Activated CD8-positive, alpha-beta memory T cell treated with anti-CD3 and anti-CD28 coated beads for 4 hours (primary cell): ENCODE results near the gene SAPCD2.
A peak's percentile ranks its signal among the peaks of the same experiment; 100 is the strongest.

Experiments
- DNase-seq, 2 donors: peaks; one replicate each; pipeline ENCODE4 v3.0.0-alpha.2; 2020; ENCODE audit warnings: low read depth in 2 of 2

SAPCD2 gene

DNA sequence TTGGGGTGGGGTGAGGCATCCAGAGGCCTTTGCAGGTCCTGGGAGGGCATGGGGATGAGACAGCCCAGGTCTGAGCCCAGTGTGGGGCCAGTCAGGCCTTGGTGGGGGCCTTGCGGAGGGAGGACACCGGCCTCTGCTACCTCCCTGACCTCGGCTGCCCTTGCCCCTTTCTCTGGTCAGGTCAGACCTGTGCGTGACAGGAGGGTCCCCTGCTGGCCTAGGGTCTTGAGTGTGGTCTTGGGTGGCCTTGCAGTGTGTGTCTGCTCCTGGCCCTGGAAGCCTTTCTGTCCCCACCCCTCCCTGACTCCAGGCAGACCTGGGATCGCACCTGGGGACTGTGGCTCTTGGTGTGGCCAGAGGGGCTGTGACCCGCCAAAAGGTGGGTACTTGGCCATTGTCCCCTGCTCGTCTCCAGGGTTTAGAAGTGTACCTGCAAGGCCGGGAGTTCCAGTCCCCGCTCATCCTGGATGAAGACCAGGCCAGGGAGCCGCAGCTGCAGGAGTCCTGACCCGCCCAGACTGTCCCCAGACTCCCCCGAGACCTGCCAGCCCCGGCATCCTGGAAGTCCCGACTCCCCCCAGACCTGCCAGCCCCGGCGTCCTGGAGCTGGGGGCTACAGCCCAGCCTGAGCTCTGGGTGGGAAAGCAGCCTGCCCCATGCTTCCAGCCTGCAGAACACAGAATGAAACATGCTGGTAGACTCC lies 12.0 kb upstream of the SAPCD2 start:
- DNase-seq = no peak

DNA sequence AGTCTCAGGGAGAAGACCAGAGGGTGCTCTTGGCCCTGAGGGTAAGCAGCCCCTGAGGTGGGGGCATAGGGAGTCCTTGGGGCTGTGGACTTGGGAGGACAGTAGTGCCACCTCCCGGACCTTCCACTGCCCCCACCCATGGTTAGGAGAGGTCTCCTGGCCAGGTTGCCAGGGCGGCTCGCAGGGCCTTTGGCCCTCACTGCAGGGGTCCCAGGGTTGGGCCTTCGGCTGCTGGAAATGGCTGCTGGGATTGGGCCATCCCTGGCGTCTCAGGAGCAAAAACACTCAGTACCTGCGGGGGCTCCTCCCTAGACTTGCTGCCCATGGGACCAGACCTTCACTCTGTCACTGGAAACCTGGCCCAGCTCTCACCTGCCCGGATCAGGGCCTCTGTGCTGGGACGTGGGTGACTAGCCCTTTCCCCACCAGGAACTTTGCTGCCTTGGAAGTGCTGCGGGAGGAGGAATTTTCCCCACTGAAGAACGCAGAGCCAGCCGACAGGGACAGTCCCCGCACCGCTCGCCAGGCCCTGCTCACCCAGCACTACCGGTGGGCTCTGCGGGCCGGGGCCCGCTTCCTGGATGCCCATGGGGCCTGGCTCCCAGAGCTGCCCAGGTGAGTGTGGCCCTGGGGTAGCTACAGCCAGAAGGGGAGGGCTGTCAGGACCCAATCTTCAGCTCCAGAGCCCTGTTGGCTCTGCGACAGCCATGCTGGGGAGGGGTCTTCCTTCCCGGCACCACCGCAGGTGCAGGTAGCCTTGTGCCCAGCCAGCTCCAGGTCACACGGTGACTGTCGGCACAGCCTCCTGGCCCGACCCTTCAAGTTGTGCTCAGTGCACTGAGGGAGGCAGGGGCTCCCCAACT lies 10.1 kb upstream of the SAPCD2 start:
- DNase-seq = no peak

DNA sequence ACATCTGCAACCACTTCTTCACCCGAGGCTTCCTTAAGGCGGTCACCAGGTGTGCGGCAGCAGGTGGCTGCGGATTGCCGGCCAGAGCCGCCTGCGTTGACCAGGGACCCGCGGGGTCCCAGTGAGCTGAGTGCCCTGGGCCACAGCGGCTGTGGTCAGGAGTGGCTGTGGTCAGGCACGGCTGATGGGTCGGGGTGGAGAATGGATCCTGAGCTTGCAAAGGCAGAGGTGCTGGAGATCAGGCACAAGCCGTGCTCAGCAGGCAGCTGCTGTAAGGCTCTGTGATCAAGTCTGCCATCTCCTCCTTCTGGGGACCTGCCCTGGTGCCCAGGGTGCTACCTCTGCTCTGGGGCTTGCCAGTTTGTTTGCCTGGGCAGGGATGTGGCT lies 9.0 kb upstream of the SAPCD2 start:
- DNase-seq = no peak

DNA sequence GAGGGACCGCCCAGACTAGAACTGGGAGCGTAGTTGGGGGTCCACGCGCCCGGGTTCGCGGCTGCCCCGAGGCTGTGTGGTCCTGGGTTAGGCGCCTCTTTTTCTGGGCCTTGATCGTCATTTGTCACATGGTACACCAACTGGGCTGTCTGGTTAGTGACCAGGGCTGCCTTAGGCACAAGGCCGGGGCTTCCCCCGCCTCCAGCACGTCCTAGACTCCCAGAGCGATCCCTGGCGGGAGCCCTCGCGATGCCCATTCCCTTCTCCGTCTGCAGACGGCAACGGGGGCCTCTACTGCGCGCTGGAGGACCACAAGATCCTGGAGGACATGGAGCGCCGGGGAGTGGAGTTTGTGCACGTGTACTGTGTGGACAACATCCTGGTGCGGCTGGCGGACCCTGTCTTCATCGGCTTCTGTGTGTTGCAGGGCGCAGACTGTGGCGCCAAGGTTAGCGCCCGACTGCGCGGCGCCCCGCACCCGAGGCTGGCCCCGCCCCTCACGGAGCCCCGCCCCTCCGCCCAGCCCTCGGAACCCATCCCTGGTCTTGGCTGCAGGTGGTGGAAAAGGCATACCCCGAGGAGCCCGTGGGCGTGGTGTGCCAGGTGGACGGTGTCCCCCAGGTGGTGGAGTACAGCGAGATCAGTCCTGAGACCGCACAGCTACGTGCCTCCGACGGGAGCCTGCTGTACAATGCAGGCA lies 8.5 kb upstream of the SAPCD2 start:
- DNase-seq = no peak

DNA sequence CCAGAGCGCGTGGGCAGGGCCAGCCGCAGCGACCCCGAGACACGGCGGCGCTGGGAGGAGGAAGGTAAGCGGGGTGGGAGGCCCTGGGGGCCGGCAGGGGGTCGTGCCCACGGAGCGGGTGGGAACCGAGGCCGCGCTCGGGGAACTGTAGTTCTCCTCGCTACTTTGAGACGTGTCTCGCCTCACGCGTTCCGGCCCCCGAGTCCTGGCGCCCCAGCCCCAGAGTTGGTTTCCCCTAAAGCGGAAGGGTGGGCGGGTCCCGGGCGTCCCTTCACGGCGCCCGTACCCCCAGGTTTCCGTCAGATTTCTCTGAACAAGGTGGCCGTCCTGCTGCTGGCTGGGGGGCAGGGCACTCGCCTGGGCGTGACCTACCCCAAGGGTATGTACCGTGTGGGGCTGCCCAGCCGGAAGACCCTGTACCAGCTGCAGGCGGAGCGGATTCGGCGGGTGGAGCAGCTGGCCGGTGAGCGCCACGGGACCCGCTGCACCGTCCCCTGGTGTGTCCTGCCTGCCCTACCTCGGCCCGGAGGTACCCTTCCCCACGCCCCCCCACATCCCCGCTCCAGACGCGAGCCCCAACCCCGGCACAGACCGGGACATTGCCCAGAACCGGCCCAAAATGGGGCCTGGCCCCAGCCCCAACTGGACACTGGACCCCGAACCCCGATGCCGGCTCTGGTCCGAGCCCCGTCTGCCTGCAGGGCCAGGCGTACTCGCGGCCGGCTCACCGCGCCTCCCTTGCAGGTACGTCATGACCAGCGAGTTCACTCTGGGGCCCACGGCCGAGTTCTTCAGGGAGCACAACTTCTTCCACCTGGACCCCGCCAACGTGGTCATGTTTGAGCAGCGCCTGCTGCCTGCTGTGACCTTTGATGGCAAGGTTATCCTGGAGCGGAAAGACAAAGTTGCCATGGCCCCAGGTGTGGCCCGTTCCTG lies 7.7 kb upstream of the SAPCD2 start:
- DNase-seq = no peak

DNA sequence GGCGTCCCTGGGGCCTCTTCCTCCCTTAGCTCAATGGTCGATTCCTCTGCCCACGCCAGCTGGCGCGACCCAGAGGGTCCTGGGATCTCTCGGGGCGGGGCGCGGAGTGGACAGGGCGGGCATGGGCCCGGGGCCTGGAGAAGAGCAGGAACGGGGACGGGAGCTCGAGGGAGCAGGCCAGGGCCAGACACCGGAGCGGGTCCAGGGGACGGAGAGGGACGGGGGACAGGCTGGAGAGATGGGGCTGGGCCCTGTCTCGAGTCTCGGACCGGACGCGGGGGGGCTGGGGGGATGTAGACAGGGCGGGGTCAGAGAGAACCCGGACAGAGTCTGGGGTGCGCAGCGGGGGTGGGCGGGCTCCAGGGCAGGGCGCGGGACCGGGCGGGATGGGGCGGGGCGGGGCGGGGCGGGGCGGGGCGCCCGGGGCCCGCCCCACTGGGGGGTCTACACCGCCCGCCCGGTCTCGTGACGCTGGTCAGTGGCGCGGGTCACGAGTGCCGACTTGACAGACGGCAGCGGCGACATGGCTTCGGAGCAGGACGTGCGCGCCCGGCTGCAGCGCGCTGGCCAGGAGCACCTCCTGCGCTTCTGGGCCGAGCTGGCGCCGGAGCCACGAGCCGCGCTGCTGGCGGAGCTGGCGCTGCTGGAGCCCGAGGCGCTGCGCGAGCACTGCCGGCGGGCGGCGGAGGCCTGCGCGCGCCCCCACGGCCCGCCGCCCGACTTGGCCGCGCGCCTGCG lies 6.8 kb upstream of the SAPCD2 start, which contains the start of gene UAP1L1:
TSS of gene UAP1L1 (plus strand) at position 508 of the 738 bp plus-strand sequence. CDS start at position 524, 16 bp downstream.
- DNase-seq = no peak

DNA sequence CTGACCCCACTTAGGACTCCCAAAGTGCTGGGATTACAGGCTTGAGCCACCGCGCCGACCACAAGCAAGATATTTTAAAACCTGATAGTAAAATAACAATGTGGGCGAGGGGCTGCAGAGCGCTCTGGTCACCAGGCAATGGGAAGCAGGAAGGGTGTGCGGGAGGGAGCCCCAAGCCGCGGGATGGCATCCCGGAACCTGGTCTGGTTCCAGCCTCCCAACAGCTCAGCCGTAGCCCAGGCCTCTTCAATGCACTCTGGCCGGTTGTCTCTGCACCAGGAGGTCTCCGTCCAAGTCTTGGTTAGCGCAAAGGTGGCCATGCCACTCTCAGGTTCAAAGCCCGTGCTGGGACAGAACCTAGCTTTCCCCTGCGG lies 6.3 kb upstream of the SAPCD2 start:
- DNase-seq = no peak

DNA sequence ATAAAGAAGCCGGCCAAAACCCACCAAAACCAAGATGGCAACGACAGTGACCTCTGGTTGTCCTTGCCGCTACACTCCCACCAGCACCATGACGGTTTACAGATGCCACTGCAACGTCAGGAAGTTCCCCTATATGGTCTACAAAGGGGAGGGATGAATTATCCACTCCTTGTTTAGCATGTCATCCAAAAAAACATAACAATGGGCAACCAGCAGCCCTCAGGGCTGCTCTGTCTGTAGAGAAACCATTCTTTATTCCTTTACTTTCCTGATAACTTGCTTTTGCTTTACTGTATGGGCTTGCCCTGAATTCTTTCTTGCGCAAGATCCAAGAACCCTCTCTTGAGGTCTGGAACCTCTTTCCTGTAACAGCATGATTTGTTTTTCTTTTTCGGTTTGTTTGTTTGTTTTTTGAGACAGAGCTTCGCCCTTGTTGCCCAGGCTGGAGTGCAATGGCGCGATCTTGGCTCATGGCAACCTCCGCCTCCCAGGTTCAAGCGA lies 5.0 kb upstream of the SAPCD2 start:
- DNase-seq = no peak

DNA sequence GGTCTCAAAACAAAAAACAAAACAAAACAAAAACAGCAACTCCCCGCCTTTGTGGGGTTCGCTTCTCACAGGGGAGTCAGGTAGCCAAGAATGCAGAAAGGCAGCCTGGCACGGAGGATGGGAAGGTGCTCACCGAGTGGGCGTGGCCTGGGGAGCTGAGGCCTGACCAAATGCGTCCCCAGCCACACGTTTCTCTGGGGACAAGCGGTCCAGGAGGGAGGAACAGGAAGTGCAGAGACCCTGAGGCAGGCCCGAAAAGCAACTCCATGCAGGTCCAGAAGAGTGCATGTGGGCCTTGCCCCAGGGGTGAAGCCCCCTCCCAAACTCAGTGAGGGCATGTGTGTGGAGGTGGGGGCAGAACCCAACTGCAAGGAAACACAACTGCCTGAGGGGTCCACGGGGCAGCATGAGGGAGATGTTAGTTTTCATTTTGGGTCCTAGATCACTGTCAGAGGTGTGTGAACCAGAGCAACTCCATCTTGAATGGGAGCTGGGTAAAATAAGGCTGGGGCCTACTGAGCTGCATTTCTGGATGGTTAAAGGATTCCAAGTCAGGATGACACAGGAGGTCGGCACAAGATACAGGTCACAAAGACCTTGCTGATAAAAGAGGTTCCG lies 4.4 kb upstream of the SAPCD2 start:
- no peak for DNase-seq

DNA sequence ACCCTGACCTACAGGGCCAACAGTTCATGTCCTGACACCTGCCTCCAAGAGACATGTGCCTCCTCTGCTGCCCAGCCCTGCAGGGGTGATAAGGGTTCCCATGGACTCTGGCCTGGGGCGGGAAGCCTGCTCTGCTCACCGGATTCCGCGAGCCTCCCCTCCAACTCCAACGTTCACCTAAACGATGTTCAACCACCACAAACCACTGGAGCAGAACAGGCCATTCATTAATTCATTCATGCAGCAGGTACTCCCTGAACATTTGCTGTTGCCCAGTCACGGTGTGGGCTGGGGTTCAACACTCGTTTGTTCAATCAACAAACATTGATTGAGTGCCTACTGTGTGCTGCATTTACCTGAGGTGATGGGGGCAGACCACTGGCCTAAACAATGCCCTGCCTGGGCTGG lies 3.6 kb upstream of the SAPCD2 start:
- DNase-seq = no peak

DNA sequence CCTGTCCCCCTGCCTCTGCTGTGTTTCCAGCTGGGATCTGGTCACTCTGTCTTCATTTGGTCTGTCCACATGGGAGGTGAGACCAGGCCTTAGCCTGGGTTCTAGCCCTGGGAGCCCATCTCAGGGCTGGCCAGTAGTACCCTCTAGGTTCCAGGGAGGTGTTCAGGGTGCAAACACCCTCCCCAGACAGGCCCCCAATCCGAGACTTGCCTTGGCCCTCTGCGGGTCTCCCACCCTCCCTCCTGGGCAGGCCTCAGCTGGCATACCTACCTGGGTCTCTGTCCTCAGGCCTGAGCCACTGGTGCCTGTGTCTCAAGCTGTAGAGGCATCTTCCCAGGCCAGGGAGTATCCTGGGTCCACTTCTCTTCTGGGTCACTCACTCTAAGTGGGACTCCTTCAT lies 925 bp upstream of the SAPCD2 start:
- DNase-seq = no peak

DNA sequence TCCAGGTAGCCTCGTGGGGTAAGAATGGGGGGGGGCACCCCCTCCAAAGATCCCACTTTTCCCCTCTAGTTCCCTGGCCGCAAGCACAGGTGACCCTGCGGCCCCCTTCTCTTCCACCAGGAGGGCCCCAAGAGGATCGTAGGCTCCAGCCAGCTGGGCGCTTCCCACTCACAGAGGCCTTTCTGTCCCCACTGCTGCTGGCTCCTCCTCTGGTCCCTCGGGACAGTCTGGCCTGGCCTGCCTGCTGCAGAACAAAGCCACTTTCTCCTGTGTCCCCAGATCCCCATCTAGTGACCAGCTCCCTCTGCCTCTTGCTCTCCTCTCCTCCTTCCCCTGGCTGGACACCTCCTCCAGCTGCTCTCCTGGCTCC lies 534 bp upstream of the SAPCD2 start:
- no peak for DNase-seq

DNA sequence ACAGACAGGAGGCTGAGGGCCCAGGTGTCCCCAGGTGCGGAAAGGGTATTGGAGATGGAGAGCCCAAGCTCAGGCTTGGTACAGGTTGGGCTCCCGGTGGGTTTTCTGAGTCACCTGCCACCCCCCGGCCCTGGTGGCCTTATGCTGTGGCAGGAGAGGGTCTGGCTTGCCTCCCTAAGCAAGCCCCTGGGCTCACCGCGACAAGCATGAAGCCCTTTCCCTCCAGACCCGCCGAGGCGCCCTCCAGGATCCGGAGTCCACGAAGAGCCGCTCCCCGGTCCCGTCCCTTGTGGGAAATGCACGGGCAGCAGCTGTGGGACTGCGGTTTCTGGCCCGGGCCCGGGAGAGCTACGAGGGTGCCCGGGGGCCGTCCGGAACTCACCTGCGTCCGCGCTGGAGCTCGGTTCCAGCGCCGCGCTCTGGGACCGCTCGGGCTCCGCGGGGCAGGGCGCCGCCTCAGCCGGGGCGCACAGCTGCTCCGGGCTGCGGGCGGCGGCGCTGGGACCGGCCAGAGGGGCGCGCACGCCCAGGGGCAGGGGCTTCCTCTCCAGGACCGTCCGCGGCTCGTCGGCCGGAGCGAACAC lies 757 bp downstream of the SAPCD2 start:
- no peak for DNase-seq

DNA sequence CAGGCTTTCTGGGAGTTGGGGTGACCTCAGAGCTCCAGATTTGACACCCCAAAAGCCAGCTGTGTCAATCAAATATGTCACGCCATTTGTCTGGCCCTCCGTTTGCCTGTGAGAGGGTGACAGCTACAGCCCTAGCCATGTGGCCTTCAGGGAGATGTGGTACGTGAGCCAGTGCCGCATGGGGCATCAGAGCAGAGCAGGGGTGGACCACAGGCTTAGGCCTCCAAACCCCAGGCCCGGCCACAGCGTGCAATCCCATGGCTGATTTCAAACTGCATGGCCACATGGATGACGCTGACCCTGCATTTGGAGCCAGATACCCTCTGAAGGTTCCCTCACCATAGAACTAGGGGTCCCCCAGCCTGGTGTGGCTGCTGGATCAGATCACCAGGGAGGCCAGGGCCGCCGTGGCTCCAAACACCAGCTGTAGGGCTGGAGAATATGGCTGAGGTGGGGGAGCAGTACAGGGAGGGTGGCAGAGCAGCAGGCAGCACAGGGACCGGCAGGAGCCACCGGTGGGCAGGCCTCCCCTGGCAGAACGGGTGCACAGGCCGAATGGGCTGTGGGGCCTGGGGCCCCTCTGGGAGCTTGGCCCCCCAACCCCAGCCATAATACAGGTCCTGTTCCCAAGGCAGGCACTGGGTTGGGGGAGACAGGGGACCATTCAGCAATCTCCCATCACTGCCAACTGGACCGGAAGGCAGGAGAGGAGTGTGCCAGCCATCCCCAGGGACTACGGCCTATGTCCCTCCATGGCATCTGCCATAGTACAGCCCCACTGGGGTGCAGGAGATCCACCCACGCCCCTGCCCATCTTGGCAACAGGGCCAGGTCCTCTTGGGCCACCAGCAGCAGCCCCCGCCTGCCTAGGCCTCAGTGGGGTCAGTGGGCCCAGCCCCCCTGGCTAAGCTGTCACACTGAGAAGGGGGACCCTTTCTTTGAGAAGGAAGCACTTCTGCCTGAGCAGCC lies 1.5 kb downstream of the SAPCD2 start:
- DNase-seq = no peak

DNA sequence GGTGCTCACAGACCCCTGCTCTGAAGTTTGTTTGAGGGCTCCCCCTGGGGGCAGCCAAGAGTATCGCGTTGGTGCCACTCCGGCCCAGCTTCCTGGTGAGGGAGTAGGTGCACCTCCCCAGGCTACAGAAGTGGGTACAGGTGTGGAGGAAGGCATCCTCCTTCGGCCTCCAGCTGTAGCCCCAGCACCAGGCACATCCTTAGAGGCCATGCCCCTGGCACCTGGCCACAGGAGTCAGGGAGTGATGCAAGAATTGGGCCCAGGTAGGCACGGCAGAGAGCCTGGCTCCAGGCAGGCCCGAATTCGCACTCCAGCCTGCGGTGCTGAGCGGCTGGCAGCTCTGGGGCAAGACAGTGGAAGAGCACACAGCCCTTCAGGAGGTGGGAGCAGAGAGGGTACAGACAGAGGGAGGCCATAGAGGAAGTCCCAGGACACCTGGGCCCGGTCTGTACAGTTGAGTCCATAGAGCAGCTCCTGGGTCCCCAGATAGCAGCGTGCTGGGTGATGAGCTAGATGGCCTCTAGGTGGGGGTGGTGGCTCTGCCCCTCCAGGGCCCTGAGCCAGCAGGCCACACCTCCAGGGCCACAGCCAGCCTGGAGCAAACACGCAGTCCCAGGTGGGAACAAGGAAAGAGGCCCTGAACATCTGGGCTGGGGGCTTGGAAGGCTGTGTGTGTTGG lies 2.4 kb downstream of the SAPCD2 start:
- peak; percentile 66 to 73 for DNase-seq

DNA sequence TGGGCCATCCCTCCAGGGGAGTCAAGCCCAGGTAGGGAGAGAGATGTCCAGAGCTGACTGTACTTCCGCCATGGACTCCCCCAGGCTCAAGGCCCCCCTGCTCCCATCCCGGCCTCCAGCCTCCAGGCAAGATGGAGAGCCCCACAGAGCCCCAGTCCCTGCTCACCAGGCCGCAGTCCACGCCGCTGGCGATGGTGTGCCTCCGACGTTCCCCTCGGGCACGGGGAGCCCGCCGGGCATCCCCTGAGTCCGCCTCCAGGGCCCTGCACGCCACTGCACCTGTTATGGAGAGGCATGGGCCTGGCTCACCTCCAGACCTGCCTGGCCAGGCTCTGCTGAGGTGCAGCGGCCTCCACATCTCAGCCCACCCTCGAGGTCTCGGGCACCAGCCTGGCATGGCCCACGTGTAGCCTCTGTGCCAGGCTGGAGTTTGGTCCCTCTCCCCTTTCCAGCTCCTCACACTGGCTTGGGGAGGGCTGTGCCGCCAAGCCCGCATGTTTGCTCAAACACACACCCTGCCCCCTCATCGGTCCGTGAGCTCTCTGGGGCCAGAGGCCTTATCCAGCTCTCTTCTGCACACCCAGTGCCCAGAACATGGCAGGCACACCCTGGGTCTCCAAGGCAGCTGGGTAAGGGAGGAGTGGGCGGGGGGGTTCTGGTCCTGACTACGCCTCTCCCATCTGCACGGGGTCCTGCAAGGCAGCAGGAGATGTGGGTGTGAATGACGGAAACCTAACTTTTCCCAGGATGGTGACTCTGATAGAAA lies 4.1 kb downstream of the SAPCD2 start:
- DNase-seq = no peak

DNA sequence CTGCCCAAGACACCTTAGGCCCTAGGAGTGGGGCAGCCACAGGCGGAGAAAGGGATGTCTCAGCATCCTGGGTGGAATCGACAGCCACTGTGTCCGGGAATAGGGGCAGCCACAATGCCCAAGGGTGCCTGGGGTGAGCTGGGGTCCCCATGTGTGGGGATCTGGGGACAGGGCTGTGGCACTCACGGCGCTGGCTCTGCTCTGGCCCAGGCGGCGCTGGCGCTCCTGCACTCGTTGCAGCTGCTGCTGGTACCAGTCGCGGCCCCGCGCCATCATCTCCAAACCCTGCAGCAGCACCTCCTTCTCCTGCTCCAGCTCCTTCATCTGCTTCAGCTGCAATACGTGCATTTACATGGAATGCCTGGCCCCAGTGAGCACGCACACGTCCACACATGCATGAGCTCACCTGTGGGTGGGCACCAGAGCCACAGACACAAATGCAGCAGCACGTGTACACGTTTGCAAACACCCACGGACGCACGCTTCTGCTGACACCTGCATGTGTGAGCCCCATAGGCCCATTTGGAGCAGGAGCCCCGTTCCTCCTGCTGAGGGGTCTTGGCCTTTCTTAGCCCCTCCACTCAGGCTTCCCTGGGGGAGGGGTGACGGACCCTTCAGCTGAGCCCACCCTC lies 4.9 kb downstream of the SAPCD2 start:
- no peak for DNase-seq
